OCI-LY3 (cell line): ENCODE measurements around the gene CRIM1.

ENCODE experiments used
- EZH2phosphoT487 ChIP-seq: fragments of 200-600 bp; shearing (Covaris generic); IDR thresholded peaks from 2 replicates; pipeline ENCODE4 v1.6.1; 2018; ENCODE audit warnings: antibody characterized with exemption, mixed run types, low read depth
- TF ChIP-seq, protein P1 (sequence below): fragments of 200-600, 300-600 bp; sonication (generic); IDR thresholded peaks from 2 replicates; pipeline ENCODE4 v1.5.1; 2014; ENCODE audit warnings: antibody characterized with exemption, low read length, low read depth

DNA sequence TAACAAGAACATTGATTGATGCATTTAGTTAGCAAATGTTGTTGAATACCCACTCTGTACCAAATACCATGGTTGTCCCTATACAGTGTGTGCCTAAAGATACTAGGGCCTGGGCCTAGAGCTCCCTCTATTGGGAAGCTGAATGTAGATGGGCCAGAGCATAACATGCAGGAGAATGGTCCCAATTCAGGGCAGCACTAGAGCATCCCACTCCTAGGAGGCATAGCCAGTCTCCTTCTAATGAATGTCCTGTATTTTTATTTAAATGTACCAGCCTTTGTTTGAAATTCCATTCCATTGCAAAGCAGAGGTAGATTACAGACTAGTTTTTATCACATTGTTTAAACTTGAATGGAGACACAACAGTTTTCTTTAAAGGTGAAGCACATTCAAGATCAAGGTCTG lies 151.8 kb downstream of the CRIM1 start:
- TF ChIP-seq, protein P1, sequence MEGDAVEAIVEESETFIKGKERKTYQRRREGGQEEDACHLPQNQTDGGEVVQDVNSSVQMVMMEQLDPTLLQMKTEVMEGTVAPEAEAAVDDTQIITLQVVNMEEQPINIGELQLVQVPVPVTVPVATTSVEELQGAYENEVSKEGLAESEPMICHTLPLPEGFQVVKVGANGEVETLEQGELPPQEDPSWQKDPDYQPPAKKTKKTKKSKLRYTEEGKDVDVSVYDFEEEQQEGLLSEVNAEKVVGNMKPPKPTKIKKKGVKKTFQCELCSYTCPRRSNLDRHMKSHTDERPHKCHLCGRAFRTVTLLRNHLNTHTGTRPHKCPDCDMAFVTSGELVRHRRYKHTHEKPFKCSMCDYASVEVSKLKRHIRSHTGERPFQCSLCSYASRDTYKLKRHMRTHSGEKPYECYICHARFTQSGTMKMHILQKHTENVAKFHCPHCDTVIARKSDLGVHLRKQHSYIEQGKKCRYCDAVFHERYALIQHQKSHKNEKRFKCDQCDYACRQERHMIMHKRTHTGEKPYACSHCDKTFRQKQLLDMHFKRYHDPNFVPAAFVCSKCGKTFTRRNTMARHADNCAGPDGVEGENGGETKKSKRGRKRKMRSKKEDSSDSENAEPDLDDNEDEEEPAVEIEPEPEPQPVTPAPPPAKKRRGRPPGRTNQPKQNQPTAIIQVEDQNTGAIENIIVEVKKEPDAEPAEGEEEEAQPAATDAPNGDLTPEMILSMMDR, result peak; percentile 88
- TF ChIP-seq EZH2phosphoT487, result no peak
